D721Med (cell line): ENCODE data around the gene PRMT7.
A peak's percentile ranks its signal among the peaks of the same experiment; 100 is the strongest.

Source experiments
- DNase-seq: peaks from one replicate; pipeline ENCODE4 v3.0.0; 2011; ENCODE audit warnings: low spot score; ENCODE audit not compliant: insufficient read length
- FAIRE-seq: peaks from 2 replicates; lab custom pipeline; 2011; peaks lifted over from hg19 to GRCh38; lab: Jason Lieb, UNC
- TF ChIP-seq, protein P1 (sequence below): IDR thresholded peaks from 2 replicates; pipeline ENCODE4 v1.5.1; 2012; ENCODE audit warnings: mild to moderate bottlenecking, control low read depth; ENCODE audit not compliant: insufficient read depth; ENCODE audit errors: missing control alignments

PRMT7 gene

DNA sequence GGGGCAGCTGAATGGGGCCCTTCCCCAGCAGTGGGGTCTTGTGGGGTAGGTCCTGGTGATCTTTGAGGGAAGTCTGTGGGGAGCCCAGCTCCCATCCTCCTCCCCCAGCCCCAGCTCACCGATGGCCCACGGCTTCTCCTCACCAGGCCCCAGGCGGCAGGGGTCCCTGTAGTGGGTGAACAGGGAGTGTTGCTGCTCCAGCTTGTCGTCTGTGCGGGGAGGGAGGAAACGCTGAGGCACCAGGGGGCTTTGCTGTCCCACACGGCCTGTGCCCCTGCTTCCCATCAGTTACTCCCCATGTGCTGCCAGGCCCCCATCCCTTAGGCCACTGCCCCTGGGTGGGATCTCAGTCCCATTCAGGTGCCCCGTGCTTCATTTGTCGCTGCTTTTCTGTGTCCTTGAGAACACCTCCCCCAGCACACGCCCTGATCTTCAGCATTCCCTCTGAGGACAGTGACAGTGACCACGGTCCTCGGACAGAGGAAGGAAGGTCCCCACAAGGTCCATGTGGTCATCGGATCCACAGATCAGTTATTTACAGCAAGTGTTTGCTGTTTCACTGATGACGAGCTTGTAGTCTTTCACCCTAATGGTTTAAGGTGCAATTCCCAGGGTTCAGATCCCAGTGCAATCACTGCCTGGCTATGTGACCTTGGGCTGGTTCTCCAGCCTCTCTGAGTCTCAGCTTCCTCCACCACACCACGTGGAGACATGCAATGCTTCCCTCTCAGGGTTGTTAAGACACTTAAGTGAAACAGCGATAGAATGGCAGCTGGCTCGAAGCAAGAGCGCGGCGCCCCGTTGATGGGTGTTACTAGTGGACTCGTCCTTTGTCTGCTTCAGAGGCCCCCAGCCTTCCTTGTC is 53.1 kb downstream of the PRMT7 start:
- DNase-seq: no peak
- TF ChIP-seq, protein P1, sequence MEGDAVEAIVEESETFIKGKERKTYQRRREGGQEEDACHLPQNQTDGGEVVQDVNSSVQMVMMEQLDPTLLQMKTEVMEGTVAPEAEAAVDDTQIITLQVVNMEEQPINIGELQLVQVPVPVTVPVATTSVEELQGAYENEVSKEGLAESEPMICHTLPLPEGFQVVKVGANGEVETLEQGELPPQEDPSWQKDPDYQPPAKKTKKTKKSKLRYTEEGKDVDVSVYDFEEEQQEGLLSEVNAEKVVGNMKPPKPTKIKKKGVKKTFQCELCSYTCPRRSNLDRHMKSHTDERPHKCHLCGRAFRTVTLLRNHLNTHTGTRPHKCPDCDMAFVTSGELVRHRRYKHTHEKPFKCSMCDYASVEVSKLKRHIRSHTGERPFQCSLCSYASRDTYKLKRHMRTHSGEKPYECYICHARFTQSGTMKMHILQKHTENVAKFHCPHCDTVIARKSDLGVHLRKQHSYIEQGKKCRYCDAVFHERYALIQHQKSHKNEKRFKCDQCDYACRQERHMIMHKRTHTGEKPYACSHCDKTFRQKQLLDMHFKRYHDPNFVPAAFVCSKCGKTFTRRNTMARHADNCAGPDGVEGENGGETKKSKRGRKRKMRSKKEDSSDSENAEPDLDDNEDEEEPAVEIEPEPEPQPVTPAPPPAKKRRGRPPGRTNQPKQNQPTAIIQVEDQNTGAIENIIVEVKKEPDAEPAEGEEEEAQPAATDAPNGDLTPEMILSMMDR: no peak
- no peak for FAIRE-seq

DNA sequence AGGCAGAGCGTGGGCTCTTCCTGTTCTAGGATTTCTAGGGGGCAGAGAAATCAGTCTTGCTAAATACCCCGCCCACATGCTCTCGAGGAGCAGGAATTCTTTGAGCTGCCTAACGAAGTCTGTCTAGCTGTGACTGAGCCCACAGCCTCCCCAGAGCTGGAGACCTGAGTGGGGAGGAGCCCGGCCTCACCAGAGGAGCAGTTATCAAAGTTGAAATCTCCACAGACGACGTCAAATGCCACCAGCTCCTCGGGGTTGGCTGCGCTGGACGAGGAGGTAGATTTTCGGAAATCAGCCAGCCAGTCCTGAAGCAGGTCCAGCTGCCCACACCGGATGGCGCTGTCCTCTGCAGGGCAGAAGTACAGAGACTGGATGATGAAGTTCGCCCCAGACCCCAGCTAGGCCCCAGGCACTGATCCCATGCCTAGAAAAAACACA is 53.8 kb downstream of the PRMT7 start:
- TF ChIP-seq, protein P1: no peak
- FAIRE-seq: no peak
- no peak for DNase-seq

DNA sequence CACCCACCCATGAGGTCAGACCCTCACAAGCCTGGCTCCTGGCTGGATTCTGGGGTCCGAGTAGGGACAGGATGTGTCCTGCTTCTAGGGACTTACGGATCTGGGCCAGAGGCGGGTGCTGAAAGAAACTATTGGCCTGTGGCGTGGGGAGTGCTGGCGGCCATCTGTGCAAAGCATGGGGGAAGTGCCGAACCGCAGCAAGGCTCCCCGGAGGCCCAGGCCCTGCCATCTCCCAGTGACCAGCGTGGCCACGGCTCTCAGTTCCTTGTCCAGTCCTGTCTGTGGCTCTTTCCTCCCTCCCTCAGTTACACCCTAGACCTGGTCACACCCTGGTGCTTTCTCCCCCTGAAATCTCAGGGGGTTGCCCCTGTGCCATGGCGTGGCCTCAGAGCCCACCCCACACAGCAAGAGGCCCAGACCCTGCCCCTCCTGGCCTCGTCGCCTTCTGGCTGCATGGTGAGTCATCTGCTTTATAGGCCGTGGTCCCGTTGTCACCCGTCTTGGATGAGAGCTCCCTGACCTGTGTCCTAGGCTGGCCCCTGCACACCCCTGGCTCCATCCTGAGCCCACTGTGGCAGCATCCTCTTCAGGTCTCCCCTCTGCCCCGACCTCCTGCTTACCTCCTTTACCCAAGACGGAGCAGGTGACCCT is 54.5 kb downstream of the PRMT7 start:
- DNase-seq (no peak), FAIRE-seq (no peak)
- TF ChIP-seq, protein P1: no peak

DNA sequence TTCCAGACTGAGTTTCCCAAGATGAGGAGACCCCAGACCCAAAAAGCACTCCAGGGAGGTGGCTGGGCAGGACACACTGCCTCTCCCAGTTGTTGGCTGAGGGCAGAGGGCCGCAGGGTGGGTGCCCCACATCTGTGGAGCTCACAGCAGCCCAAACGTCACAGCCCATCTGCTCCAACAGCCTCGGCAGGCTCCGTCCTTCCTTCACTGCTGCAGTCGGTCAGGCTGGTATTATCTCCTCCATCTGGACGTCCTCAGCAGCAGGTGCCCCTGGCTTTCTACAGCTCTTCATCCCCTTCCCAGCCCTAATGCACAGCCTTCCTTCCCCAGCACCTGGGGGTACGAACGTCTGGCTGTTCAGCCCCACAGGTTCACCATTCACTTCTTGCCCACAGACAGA is 55.2 kb downstream of the PRMT7 start:
- TF ChIP-seq, protein P1: no peak
- DNase-seq (peak; percentile 47), FAIRE-seq (no peak)

DNA sequence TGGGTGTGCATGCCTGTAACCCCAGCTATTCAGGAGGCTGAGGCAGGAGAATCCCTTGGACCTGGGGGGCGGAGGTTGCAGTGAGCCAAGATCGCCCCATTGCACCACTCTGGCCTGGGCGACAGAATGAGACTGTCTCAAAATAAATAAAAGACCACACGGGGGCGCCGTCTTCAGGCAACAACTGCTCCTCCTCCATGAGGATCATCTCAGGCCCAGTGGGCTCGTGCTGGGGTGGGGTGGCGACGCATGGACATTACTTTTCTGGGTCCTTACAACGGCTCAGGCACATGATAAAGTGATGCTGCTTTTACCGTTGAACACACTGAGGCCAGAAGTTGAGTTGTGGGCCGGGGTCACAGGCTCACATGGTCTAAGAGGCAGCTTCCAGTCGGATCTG is 56.2 kb downstream of the PRMT7 start:
- TF ChIP-seq, protein P1: peak; percentile 42
- DNase-seq: peak; percentile 52
- FAIRE-seq: no peak

DNA sequence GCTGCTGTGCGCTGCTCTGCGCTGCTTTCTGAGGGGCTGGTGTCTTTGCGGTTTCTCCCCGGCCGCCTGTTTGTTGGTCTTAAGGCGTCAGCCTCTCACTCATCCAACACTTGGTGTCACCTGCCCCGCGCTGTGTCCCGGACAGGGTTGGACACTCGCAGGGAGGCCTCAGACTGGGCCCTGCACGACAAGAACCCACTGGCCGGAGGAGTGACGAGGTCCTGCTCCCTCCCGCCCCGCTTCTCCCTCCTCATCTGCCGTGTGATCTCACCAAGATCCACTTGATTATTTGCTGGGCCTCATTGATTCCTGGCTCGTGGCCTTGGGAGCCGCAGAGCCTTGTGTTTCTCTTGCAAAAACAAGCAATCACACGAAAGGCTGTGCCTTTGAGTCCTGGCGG is 56.6 kb downstream of the PRMT7 start:
- DNase-seq (no peak), FAIRE-seq (no peak)
- TF ChIP-seq, protein P1: no peak
